H9 (cell line): Measurements from ENCODE around the gene RDH14. TPM values are rescaled to one million over a fixed set of nuclear protein-coding genes. Genes with fewer than 3 reads are reported as not detected.

ENCODE experiments used
- DNase-seq: peaks from one replicate; pipeline ENCODE4 v3.0.0-alpha.2; 2017
- H2AFZ ChIP-seq: one replicate; pipeline ENCODE4 v1.6.1; 2013; ENCODE audit warnings: mild to moderate bottlenecking, low read length, control low read depth, moderate library complexity
- H2AK5ac ChIP-seq: 2 replicates; pipeline ENCODE4 v1.6.1; 2013; ENCODE audit warnings: low read length, control low read depth, mixed read lengths; ENCODE audit not compliant: insufficient read length
- H2BK120ac ChIP-seq: one replicate; pipeline ENCODE4 v1.6.1; 2013; ENCODE audit warnings: low read depth, mild to moderate bottlenecking, low read length, control low read depth, inconsistent platforms; ENCODE audit not compliant: poor library complexity, severe bottlenecking
- H2BK12ac ChIP-seq: 2 replicates; pipeline ENCODE4 v1.6.1; 2013; ENCODE audit warnings: low read length, control low read depth, mixed read lengths, low read depth; ENCODE audit not compliant: insufficient read length
- H2BK15ac ChIP-seq: 2 replicates; pipeline ENCODE4 v1.6.1; 2013; ENCODE audit warnings: low read depth, low read length, control low read depth
- H2BK20ac ChIP-seq: one replicate; pipeline ENCODE4 v1.6.1; 2013; ENCODE audit warnings: low read depth, mild to moderate bottlenecking, low read length, control low read depth, inconsistent platforms; ENCODE audit not compliant: poor library complexity, severe bottlenecking
- H2BK5ac ChIP-seq: 2 replicates; pipeline ENCODE4 v1.6.1; 2013; ENCODE audit warnings: low read length, control low read depth, mixed read lengths; ENCODE audit not compliant: insufficient read length
- H3K14ac ChIP-seq: 2 replicates; pipeline ENCODE4 v1.6.1; 2013; ENCODE audit warnings: low read length, control low read depth; ENCODE audit not compliant: insufficient read depth
- H3K18ac ChIP-seq: 2 replicates; pipeline ENCODE4 v1.6.1; 2013; ENCODE audit warnings: low read depth, mild to moderate bottlenecking, mixed read lengths, low read length, control low read depth; ENCODE audit not compliant: insufficient read length
- H3K23ac ChIP-seq: 2 replicates; pipeline ENCODE4 v1.6.1; 2013; ENCODE audit warnings: low read length, control low read depth, mixed read lengths, low read depth; ENCODE audit not compliant: insufficient read length
- H3K23me2 ChIP-seq: 2 replicates; pipeline ENCODE4 v1.6.1; 2013; ENCODE audit warnings: low read depth, mild to moderate bottlenecking, mixed read lengths, low read length, control low read depth; ENCODE audit not compliant: insufficient read length, poor library complexity, severe bottlenecking
- H3K27ac ChIP-seq: 2 replicates; pipeline ENCODE4 v1.5.1; 2013; ENCODE audit warnings: low read length, control low read depth, mixed read lengths, low read depth; ENCODE audit not compliant: insufficient read length
- H3K27me3 ChIP-seq: 2 replicates; pipeline ENCODE4 v1.6.1; 2013; ENCODE audit warnings: low read length, control low read depth, inconsistent platforms; ENCODE audit not compliant: insufficient read depth
- H3K4ac ChIP-seq: 2 replicates; pipeline ENCODE4 v1.6.1; 2013; ENCODE audit warnings: low read depth, mild to moderate bottlenecking, control low read depth, inconsistent platforms, low read length, moderate library complexity
- H3K4me1 ChIP-seq: 2 replicates; pipeline ENCODE4 v1.6.1; 2013; ENCODE audit warnings: low read length, control low read depth, inconsistent platforms; ENCODE audit not compliant: insufficient read depth
- H3K4me2 ChIP-seq: 2 replicates; pipeline ENCODE4 v1.6.1; 2013; ENCODE audit warnings: low read length, control low read depth, mixed read lengths; ENCODE audit not compliant: insufficient read length, insufficient read depth
- H3K56ac ChIP-seq: 2 replicates; pipeline ENCODE4 v1.6.1; 2013; ENCODE audit warnings: low read depth, mild to moderate bottlenecking, mixed read lengths, low read length, control low read depth; ENCODE audit not compliant: insufficient read length
- H3K79me1 ChIP-seq: 2 replicates; pipeline ENCODE4 v1.6.1; 2013; ENCODE audit warnings: low read depth, mild to moderate bottlenecking, moderate library complexity, low read length, control low read depth, inconsistent platforms; ENCODE audit not compliant: insufficient read depth, poor library complexity, severe bottlenecking
- H3K79me2 ChIP-seq: 2 replicates; pipeline ENCODE4 v1.6.1; 2013; ENCODE audit warnings: low read length, control low read depth, inconsistent platforms; ENCODE audit not compliant: insufficient read depth
- H3K9ac ChIP-seq: 2 replicates; pipeline ENCODE4 v1.6.1; 2013; ENCODE audit warnings: low read length, control low read depth, mixed read lengths; ENCODE audit not compliant: insufficient read length; ENCODE audit errors: extremely low read depth
- H3K9me3 ChIP-seq: one replicate; pipeline ENCODE4 v1.6.1; 2013; ENCODE audit warnings: low read depth, low read length, inconsistent platforms; ENCODE audit not compliant: control insufficient read depth
- H3T11ph ChIP-seq: one replicate; pipeline ENCODE4 v1.6.1; 2013; ENCODE audit warnings: mild to moderate bottlenecking, low read length, control low read depth, inconsistent platforms
- H4K20me1 ChIP-seq: one replicate; pipeline ENCODE4 v1.6.1; 2013; ENCODE audit not compliant: control insufficient read depth, insufficient read length, insufficient read depth
- H4K5ac ChIP-seq: 2 replicates; pipeline ENCODE4 v1.6.1; 2013; ENCODE audit warnings: low read depth, mild to moderate bottlenecking, mixed read lengths, low read length, control low read depth; ENCODE audit not compliant: insufficient read length
- H4K8ac ChIP-seq: replicated peaks from 2 replicates; pipeline ENCODE4 v1.6.1; 2013; ENCODE audit warnings: low read length, control low read depth, mixed read lengths, low read depth; ENCODE audit not compliant: insufficient read length
- H4K91ac ChIP-seq: 2 replicates; pipeline ENCODE4 v1.6.1; 2013; ENCODE audit warnings: low read depth, mild to moderate bottlenecking, moderate library complexity, mixed read lengths, low read length, control low read depth; ENCODE audit not compliant: insufficient read length
- H3K27ac Mint-ChIP-seq, 3 experiments: 2 replicates in 2 of 3; 3 replicates in 1 of 3; pipeline ENCODE4 v1.8.0; 2020 to 2021; ENCODE audit warnings: mixed read lengths in 3 of 3, mild to moderate bottlenecking in 1 of 3, moderate library complexity in 1 of 3
- H3K27me3 Mint-ChIP-seq: 2 replicates; pipeline ENCODE4 v1.8.0; 2021; ENCODE audit warnings: low read depth, mild to moderate bottlenecking, moderate library complexity, mixed read lengths
- H3K36me3 Mint-ChIP-seq, 3 experiments: 2 replicates in 2 of 3; 3 replicates in 1 of 3; pipeline ENCODE4 v1.8.0; 2020 to 2021; ENCODE audit warnings: low read depth in 3 of 3, mixed read lengths in 3 of 3; ENCODE audit not compliant: insufficient read depth in 1 of 3
- H3K4me1 Mint-ChIP-seq, 2 experiments: 2 replicates each; pipeline ENCODE4 v1.8.0; 2020; ENCODE audit warnings: mixed read lengths in 2 of 2
- H3K4me3 Mint-ChIP-seq, 2 experiments: 2 replicates in 1 of 2; 3 replicates in 1 of 2; pipeline ENCODE4 v1.8.0; 2020 to 2021; ENCODE audit warnings: mild to moderate bottlenecking in 2 of 2, mixed read lengths in 2 of 2, moderate library complexity in 1 of 2
- H3K9me3 Mint-ChIP-seq, 2 experiments: 2 replicates in 1 of 2; 3 replicates in 1 of 2; pipeline ENCODE4 v1.8.0; 2020; ENCODE audit warnings: mild to moderate bottlenecking in 2 of 2, mixed read lengths in 2 of 2, moderate library complexity in 1 of 2
- WGBS: extraction: QIAGEN DNeasy Blood & Tissue Kit; methylation state at CpG from one replicate; pipeline ENCODE4 v1.1.7; 2013; ENCODE audit warnings: missing lambda C conversion rate, low lambda C conversion rate, mixed read lengths; ENCODE audit not compliant: insufficient read length; ENCODE audit errors: extremely low coverage; 5-methylcytosine and 5-hydroxymethylcytosine counted together
- total RNA-seq: library from RNA; stranded (reverse); gene quantifications from 2 replicates; pipeline ENCODE4 v1.2.1, GENCODE V29; 2021
- TF ChIP-seq, protein P1 (sequence below): fragments of 200-600 bp; sonication (generic); conservative IDR thresholded peaks from 3 replicates; pipeline ENCODE4 v1.8.0; 2021; ENCODE audit warnings: antibody characterized with exemption, mild to moderate bottlenecking

RDH14 gene
- total RNA-seq, 1 experiment from 2014 or later: 25.5 TPM

DNA sequence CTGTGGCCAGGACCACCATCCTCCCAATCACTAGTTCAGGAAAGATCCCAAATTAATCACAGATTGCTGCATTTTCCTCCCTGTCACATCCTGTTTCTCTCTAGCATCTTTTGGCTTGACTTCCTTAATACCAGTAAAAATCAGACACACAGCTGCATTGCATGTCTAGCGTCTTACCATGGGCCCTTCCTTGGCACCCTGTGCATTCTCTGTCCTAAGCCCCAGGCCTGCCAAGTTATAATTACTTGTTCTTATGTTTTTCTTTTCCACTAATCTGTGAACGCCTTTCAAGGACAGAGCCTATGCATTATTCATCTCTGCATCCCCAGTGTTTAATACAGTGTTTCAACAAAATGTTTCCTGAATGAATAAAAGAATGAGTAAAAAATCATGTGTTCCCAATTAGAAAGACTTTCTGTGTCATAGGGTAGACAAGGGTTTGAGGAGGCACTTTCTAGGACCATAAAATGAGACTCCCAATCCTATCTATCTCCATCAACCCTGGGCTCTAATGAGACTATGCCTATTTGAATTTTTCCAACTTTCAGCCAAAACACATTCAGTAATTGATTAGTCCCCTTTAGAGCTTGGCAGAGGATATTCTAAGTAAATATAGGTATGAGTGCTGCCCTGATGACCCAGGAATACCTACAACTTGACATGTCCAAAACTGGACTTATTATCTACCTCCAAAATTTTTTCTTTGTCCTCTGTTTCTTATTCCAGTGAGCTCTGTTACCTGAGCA, 39.2 kb upstream of the RDH14 start:
- Histone ChIP-seq H3K4me2 (no peak overlapping the region), H3K23ac (no peak overlapping the region), H3K56ac (no peak overlapping the region), H4K5ac (no peak overlapping the region), H4K91ac (no peak overlapping the region), H2AFZ (no peak overlapping the region), H3K4me1 (no peaks in the 10 kb centered on the region), H2BK15ac (no peak overlapping the region), H3T11ph (no peak overlapping the region), H3K18ac (no peak overlapping the region), H3K27me3 (no peaks in the 10 kb centered on the region), H3K27ac (no peak overlapping the region), H2BK120ac (no peak overlapping the region), H4K20me1 (no peaks in the 10 kb centered on the region), H3K9me3 (no peaks in the 10 kb centered on the region), H3K4ac (no peak overlapping the region), H3K79me1 (no peaks in the 10 kb centered on the region), H2AK5ac (no peak overlapping the region), H3K79me2 (no peaks in the 10 kb centered on the region), H4K8ac (no peak overlapping the region), H3K9ac (no peak overlapping the region), H2BK5ac (no peak overlapping the region), H2BK12ac (no peak overlapping the region), H3K14ac (no peak overlapping the region), H2BK20ac (no peak overlapping the region), H3K23me2 (no peaks in the 10 kb centered on the region)
- WGBS: no CpG with 5 or more reads among the region's 2 CpGs
- Mint-ChIP-seq H3K36me3 (no peaks in the 10 kb centered on the region), H3K4me1 (no peaks in the 10 kb centered on the region), H3K27ac (no peak overlapping the region), H3K4me3 (no peak overlapping the region), H3K9me3 (no peaks in the 10 kb centered on the region), H3K27me3 (no peaks in the 10 kb centered on the region)
- TF ChIP-seq, protein P1, sequence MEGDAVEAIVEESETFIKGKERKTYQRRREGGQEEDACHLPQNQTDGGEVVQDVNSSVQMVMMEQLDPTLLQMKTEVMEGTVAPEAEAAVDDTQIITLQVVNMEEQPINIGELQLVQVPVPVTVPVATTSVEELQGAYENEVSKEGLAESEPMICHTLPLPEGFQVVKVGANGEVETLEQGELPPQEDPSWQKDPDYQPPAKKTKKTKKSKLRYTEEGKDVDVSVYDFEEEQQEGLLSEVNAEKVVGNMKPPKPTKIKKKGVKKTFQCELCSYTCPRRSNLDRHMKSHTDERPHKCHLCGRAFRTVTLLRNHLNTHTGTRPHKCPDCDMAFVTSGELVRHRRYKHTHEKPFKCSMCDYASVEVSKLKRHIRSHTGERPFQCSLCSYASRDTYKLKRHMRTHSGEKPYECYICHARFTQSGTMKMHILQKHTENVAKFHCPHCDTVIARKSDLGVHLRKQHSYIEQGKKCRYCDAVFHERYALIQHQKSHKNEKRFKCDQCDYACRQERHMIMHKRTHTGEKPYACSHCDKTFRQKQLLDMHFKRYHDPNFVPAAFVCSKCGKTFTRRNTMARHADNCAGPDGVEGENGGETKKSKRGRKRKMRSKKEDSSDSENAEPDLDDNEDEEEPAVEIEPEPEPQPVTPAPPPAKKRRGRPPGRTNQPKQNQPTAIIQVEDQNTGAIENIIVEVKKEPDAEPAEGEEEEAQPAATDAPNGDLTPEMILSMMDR: no peak
- DNase-seq: no peak
